Dermis blood vessel endothelial cell (primary cell): ENCODE data around the gene DNAJC5. TPM values are rescaled to one million over a fixed set of nuclear protein-coding genes. Genes with fewer than 3 reads are reported as not detected.
"Not testable (repeated sequence)": the region's sequence is repeated elsewhere in the genome, so short reads cannot be mapped to it uniquely, and the experiment has no call there.

Experiments
- DNase-seq: peaks from one replicate; pipeline ENCODE4 v3.0.0; 2010
- total RNA-seq: library from RNA; depleted of rRNA; stranded (reverse); fragments of >200 nt; gene quantifications from 2 replicates; pipeline ENCODE4 v1.2.3, GENCODE V29; 2014

DNAJC5 gene
- total RNA-seq, 1 donor from 2014 or later = 90.9 TPM

- peak; percentile 73 for DNase-seq
Observed at GRCh38 chr20:63969838-63970713, 75.2 kb downstream of the DNAJC5 start, which contains the start of gene ZNF512B. Gene ZNF512B, minus strand, starts transcription at chr20:63969930. Its CDS starts 1,980 bp downstream, at chr20:63967950.

- DNase-seq = no peak
Observed at GRCh38 chr20:63970714-63971431, 75.9 kb downstream of the DNAJC5 start.

- DNase-seq = not testable (repeated sequence)
Observed at GRCh38 chr20:63971960-63972311, 77.0 kb downstream of the DNAJC5 start.

GRCh38 chr20:63972312-63973159, 77.6 kb downstream of the DNAJC5 start:
- DNase-seq = peak; percentile 85

- no peak for DNase-seq
Observed at GRCh38 chr20:63973160-63973479, 78.2 kb downstream of the DNAJC5 start.

GRCh38 chr20:63973636-63974401, 78.9 kb downstream of the DNAJC5 start:
- DNase-seq = peak; percentile 92

GRCh38 chr20:63974402-63975200, 79.7 kb downstream of the DNAJC5 start:
- no peak for DNase-seq

GRCh38 chr20:63976511-63976910, 81.6 kb downstream of the DNAJC5 start:
- DNase-seq = not testable (repeated sequence)

- DNase-seq = no peak
Observed at GRCh38 chr20:63976980-63977738, 82.2 kb downstream of the DNAJC5 start.

- peak; percentile 40 for DNase-seq
Observed at GRCh38 chr20:63977739-63978276, 82.9 kb downstream of the DNAJC5 start.

- DNase-seq = peak; percentile 47
Observed at GRCh38 chr20:63978319-63979228, 83.6 kb downstream of the DNAJC5 start.

GRCh38 chr20:63979229-63979556, 84.3 kb downstream of the DNAJC5 start:
- DNase-seq = no peak

- peak; percentile 50 for DNase-seq
Observed at GRCh38 chr20:63979557-63980316, 84.8 kb downstream of the DNAJC5 start, which contains the start of gene SAMD10. Gene SAMD10, minus strand, starts transcription at chr20:63979642. Its CDS starts 175 bp downstream, at chr20:63979467.

GRCh38 chr20:63980317-63980805, 85.4 kb downstream of the DNAJC5 start:
- no peak for DNase-seq

GRCh38 chr20:63980806-63981728, 86.1 kb downstream of the DNAJC5 start, which contains the start of gene PRPF6:
Gene PRPF6, plus strand, starts transcription at chr20:63981132. Its CDS starts 114 bp downstream, at chr20:63981246.
- DNase-seq = peak; percentile 97

- no peak for DNase-seq
Observed at GRCh38 chr20:63982937-63983336, 88.0 kb downstream of the DNAJC5 start.
